ENCODE data around the gene EPB41L4A.

GRCh38 chr5:112312295-112313275 is 106.5 kb downstream of the EPB41L4A start:
- TF ChIP-seq CTCF (IDR thresholded peaks at IDR 0.05; ENCODE audit: insufficient read depth, low read length) (no peak), POLR2AphosphoS5 (IDR thresholded peaks at IDR 0.05; ENCODE audit: low read depth) (no peak), REST (IDR thresholded peaks at IDR 0.05; ENCODE audit: insufficient replicate concordance, low read depth) (no peak)

All from HL-60 (cell line).